ENCODE results near the gene LRIF1.
A peak's percentile ranks its signal among the peaks of the same experiment; 100 is the strongest.
"Not testable (repeated sequence)": the region's sequence is repeated elsewhere in the genome, so short reads cannot be mapped to it uniquely, and the experiment has no call there.

The LRIF1 gene

GRCh38 chr1:110963691-110964454 is at the start of gene LRIF1:
Gene LRIF1 (minus strand): TSS chr1:110963922. CDS start chr1:110963688, 234 bp downstream.
- DNase-seq, result peak; percentile 99

DNA sequence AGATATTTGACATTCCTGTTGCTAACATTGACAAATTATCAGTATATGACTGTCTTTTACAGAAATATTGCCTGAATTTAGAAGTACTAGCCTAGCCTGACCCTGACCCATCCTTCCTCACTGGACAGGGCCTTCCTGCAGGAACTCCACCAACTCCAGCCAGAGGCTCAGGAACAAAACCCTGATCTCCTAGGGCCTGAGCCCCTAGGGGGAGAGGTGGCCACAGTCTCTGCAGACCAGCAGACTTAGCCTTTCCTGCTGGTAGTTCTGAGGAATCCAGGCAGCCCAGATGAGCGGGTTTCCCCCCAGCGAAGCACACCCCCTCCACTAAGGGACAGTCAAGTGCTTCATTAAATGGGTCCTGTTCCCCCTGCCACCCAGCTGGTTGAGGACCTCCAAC is 44.3 kb upstream of the LRIF1 start:
- DNase-seq, result no peak

DNA sequence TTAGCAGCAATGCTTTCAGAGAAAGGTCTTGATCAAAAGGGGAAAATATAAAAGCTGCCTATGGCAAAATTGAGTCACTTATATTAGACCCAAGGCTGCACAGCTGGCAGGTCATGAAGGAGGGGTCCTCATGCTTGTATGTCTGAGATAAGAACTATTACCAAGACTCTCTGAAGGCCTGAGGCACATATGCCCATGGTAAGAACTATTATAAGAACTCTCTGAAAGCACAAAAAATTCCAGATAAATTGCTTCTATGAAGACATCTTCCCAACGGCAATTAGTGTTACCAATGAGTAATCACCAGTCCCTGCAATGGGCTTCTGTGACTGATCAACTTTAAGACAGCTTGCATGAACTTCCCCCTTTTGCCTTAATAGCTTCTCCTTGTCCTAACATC is 42.8 kb upstream of the LRIF1 start:
- no peak for DNase-seq

DNA sequence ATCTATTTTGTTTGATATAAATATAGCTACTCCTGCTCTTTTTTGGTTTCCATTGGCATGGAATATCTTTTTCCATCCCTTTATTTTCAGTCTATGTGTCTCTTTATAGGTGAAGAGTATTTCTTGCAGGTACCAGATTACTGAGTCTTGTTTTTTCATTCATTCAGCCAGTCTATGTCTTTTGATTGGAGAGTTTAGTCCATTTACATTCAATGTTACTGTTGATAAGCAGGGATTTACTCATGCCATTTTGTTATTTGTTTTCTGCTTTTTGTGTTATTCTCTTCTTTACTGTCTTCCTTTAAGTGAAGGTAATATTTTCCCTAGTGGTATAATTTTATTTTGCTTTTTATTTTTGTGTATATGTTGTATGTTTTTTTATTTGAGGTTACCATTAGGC is 35.9 kb upstream of the LRIF1 start:
- not testable (repeated sequence) for DNase-seq

GRCh38 chr1:110992329-110992728 is 28.6 kb upstream of the LRIF1 start:
- DNase-seq, result peak in 1 of 2 experiments; percentile 40

GRCh38 chr1:110991295-110991694 is 27.6 kb upstream of the LRIF1 start:
- not testable (repeated sequence) for DNase-seq

DNA sequence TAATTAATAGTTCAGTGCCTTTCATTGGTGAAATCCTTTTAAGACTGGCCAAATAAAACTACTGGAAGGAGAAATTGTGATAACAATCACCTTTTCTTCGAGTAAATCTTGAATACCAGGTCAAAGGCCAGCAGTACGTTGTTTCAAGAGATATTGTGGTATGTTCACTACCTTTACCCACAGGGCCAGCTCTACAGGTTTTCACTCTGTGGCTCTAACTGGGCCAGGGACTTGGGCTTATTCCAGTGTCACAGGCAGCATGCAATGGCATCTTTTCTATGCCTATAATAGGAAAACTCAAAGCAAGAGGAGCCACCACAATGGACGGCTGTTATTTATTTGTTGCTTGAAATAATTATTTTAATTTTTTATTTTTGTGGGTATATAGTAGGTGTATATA is 26.8 kb upstream of the LRIF1 start:
- DNase-seq, result no peak

DNA sequence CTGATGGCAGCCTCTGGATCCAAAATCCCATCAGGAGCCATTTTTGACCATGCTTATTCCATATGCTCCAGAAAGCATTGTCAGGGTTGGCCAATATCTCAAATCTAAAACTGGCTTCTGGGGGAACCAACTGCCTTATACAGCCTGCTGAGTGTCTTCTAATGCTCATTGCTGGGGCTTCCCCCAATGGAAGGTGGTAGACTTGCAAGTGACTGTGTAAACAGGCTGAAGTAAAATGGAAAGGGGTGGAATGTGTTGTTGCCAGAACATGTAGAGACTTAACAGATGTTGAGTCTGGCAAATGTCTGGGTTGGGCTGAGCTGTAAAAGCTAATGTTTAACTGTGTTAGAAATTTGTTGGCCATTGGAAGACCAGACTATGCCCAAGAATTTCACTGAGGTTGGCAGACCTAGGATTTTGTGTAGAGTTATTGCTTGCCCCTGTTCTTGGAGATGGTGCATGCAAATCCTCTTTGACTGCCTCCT is 22.7 kb upstream of the LRIF1 start:
- no peak for DNase-seq

DNA sequence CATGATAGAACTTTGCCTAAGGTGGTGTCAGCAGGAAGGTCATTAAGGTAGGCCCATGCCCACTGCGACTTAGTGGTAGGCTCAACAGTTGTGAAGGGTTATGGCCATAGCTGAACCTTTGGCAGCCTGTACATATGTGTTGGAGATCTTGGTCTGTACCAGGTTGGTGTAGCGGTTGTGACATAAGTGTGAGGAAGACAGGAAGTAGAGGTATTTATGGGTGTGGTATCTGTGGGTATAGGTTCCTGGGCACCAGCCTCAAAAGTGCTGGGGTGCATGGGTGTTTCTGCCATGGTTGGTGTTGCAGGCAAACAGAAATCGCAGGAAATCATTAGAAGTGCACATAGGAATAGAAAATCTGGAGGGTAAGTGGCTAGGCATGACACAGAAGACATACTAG is 18.6 kb upstream of the LRIF1 start:
- DNase-seq, result no peak

DNA sequence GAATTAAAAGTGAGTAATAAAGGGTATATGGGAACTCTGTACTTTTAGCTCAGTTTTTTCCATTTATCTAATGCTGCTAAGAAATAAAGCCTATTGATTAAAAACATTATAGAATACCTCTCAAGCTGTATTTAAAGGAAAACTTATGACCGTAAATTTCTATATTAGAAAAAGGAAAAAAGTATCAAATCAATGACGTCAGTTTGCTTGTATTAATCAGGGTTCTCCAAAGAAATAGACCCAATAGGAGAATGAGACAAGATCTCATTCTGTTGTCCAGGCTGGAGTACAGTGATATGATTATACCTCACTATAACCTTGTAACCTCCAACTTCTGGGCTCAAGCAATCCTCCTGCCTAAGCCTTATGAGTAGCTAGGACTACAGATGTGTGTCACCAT is 15.4 kb upstream of the LRIF1 start:
- DNase-seq, result no peak

GRCh38 chr1:110976089-110976488 is 12.4 kb upstream of the LRIF1 start:
- DNase-seq, result no peak

- DNase-seq, result no peak
Observed at GRCh38 chr1:110975265-110975664, 11.5 kb upstream of the LRIF1 start.

DNA sequence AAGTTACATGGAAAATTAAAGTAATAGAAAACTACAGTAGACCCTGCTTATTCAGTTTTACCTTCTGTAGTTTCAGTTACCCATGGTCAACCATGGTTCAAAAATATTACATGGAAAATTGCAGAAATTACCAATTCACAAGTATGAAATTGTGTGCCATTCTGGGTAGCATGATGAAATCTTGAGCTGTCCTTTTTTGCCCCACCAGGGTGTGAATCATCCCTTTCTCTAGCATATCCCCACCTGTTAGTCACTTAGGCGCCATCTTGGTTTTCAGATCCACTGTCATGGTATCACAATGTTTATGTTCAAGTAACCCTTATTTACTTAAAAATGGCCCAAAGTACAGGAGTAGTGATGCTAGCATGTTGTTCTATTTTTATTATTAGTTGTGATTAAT is 3.5 kb upstream of the LRIF1 start:
- no peak for DNase-seq

DNA sequence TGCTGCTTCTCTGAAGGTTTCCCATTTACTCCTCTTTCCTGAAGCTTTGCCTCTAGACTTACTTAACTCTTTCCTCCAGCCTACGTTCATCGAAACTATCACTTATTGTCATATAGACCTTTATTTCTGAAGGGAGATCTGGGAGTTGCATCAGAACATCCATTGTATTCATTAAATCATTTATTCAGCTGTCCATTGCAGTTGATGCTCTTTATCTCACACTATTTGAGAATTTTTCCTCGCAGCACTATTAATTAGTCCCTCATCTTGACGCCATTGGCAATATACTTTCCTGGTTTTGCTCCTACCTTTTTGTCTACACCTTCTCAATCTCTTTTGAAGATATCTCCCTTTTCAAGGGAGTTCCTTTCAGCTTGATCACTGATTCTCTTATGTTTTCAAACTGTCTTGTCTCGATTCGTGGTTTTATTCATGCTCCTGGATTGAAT is 757 bp upstream of the LRIF1 start:
- no peak for DNase-seq

DNA sequence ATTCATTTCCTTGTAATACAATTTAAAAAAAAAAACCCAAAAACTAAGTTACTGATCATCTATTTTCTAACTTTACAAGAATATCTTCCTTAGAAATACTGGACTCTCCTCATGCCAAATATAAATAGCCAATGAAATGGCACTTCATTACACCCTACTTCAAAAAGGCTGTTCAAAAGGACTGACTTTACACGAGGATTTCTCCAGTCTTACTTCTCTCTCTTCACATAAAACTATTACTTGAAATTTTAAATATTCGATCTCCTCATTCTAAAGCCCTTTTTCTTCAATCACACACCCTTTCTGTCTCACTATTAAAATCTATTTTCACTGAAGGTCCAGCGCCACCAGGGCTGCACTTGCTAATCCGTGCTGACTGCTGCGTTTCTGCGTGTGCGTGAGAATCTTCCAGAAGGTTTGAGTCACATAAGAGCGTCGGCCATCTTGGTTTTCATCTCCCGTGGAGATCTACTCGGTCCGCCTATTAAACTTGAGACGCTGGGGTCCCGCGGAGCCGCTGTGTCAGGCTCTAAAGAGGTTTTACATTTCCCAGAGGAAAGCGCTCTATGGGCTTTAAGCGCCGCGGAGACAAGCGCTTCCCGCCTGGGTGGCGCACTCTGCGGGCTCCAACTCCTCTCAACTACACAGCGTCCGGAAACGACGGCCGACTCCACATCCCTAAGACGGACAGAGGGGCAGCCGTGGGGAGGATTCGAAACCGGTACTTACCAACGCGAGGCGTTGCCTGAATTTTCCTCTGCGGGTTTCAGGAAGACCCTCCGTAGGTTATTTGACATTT is 631 bp downstream of the LRIF1 start:
- peak; percentile 44 to 65 for DNase-seq

GRCh38 chr1:110961902-110962301 is 1.8 kb downstream of the LRIF1 start:
- no peak for DNase-seq

DNA sequence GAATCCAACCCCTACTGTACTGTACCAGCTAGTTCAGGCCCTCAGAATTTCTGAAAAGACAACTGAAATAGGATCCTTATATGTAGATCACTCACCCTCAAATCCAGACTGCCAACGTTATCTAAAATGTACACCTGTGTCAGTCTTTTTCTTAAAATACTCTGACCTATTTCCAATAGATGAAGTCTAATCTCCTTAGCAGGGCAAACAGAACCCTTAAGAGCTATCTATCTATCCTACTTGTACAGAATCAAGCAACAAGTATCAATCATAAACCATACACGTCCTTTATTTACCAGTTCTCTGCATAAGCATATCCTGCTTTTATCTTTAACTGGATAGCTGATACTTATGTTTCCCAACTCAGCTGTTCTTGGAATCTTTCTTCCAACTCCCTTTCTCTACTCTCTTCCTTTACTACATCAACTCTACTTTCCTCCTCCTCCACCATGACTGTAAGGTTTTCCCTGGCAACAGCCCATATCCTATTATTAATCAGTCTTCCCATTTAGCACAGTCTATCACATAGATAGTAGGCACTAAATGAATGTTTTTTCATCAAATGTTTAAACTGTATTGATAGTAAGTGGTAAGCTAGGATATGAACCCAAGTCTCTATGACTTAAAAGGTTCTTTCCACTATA is 2.8 kb downstream of the LRIF1 start:
- no peak for DNase-seq

DNA sequence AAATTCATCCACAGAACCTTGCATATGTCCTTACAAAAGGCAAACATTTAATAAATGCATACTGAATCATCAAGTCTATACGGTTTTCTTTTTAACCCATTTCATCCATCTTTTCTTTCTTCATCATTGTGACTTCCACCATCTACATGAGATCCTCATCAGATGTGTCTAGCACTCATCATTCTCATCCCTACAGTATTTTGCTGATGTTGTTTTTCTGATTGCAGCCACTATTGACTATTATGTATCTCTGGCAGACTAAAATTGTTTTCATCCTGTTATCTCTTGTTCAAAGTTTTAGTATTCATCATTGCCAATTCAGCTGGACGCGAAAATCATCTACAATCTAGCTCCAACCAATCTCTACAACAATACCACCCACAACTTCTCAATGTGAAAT is 5.9 kb downstream of the LRIF1 start:
- DNase-seq, result no peak

DNA sequence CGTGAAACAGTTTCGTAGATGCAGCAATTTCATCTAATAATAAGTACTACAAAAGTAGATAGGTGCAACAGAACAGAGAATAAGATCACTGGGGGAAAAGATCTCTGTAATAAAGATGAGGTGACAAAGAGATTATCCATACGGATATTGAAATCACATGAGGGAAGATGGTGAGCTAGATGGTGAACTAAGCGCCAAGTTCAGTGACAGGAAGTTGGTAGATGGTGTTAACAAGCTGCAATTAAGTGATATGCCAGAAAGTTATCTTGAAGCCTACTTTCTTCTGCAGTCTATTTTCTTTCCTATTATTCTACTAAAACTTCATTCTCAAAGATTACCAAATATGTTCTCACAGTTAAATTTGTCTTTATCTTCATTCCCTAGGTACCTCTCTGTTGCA is 7.1 kb downstream of the LRIF1 start:
- no peak for DNase-seq

GRCh38 chr1:110953031-110953430 is 10.7 kb downstream of the LRIF1 start:
- no peak for DNase-seq

DNA sequence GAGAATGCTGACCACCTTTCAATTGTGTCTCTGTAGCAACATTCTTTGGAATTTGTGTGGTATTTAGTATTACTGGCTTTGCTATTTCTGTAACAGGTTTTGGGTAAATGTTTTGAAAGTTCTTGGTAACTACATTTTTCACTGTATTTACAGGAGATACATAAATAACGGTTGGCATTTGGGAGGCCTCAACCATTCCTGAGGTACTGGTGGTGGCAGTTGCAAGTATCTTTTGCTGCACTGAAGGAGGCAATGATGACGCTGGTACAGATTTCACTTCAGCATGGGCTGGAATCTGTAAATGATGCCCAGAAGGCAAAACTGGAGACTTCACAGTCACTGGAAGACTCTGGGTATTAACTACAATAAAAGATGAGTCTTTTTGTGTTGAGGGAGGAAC is 11.7 kb downstream of the LRIF1 start:
- no peak for DNase-seq

DNA sequence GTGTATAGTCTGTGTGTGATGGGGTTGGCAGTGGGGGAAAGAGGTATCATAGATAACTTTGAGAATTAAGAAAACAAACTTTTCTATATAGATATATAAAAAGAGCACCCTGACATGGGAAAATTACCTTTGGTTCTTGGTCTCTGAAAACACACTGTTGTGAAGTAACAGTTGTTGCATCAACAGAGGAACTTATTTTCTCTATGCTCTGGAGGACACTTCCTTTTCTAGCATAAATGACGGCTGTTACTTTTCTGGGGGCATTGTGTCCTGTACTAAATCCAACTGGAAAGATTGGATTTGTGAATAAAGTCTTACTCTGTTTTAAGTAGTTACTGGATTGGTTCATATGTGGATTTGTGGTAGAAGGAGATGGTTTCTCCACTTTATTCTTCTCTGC is 12.6 kb downstream of the LRIF1 start:
- DNase-seq, result no peak

- DNase-seq, result no peak
Observed at GRCh38 chr1:110948038-110948810, 15.5 kb downstream of the LRIF1 start.
